Measurements from ENCODE around the gene NCKAP5L.

The NCKAP5L gene

DNA sequence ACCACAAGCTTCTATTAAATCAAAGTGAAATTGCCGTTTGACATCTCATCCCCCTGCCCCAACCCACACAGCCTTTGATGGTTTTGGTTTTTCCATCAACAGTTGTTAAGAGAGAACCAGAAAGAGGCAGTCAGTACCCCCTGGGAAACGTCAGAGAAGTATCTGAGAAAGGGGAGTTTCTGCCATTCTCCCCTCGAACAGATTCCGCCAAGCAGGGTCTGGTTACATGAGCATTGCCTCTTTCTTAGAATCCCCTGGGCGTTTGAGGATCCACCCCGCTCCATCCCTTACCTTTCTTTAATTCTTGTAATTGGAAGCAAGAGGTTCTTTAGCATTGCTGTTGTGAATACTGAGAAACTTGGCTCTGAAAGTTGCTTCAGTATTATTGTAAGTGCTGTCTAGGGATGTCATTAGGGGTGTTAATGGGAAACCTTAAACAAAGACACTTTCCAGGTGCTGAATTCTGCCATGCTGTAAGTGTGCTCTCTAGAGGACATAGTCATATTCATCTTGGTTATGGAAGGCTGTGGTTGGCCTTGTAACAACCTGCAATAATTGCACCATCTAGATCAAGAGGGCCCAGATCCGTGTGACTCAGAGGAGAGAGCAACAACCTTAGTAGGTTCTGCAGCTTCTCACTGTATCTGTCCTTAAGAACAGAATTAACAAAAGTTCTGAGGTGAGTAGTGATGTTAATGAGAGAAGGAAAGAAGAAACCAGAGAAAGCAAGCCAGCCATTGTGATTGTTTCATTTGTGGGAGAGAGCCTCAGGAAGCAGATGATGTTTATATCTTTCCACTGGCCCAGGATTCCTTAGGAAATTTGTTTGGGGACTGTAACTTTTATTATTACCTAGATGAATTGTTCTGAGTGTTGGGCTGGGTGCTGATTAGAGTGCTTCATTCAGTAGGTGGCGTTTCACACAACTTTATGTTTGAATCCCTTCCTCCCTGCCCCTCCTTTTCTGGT, 77.9 kb downstream of the NCKAP5L start:
- Histone ChIP-seq H3K4me3 (no peak overlapping the region), H3K4me1 (peaks cover 12% of the 10 kb centered on the region), H3K27me3 (ENCODE audit: low read depth) (no peaks in the 10 kb centered on the region), H3K36me3 (replicated peaks) (peaks cover 37% of the 10 kb centered on the region), H3K9me3 (no peaks in the 10 kb centered on the region)
- DNase-seq (ENCODE audit: low spot score in 2 of 2): no peak
- in situ Hi-C loops (cut with MboI; ENCODE audit: low sequenced_read_pairs): no loop called here

DNA sequence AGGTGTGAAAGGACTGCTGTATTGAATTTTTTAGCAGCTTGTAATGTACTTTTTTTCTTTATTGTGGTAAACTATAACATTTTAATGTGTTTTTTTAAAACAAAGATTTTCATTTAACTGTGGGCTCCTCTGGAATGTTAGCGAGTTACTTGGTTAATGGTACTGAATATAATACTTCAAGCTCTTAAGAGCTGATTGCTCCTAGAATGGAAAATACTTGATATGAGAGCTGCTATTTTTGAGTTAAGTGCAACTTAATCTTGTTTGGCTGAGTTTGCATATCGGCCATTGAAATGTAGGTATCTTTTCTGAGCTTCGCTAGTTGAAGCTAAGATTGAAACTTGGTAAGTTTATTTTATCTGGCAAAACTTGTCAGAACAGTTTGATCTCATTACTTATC, 79.4 kb downstream of the NCKAP5L start:
- no peaks in the 10 kb centered on the region for H3K9me3 ChIP-seq
- no peak overlapping the region for H3K4me3 ChIP-seq
- peaks cover 13% of the 10 kb centered on the region for H3K4me1 ChIP-seq
- peaks cover 24% of the 10 kb centered on the region for H3K36me3 ChIP-seq (replicated peaks)
- no peak for DNase-seq (ENCODE audit: low spot score in 2 of 2)
- in situ Hi-C loops (cut with MboI; ENCODE audit: low sequenced_read_pairs): no loop called here
- no peaks in the 10 kb centered on the region for H3K27me3 ChIP-seq (ENCODE audit: low read depth)

DNA sequence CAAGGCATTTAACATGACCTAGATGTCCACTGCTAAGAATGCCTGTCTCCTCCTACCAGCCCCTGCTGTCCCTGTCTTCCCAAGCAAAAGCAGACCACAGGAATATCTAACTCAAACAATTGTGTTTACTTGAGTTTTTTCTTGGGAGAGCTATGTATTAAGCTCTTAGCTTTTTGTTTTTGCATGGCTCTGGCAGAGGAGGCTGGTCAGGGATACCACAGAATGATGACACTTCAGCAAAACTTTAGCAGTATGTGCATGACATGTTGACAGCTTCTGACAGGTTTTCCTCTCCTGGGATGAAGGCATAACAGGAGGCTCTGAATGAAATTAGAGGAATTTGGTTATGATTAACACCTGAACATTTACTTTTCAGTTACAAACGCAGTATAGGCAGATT, 79.9 kb downstream of the NCKAP5L start:
- Histone ChIP-seq H3K9me3 (no peaks in the 10 kb centered on the region), H3K4me3 (no peak overlapping the region), H3K27me3 (ENCODE audit: low read depth) (no peaks in the 10 kb centered on the region), H3K4me1 (peaks cover 15% of the 10 kb centered on the region), H3K36me3 (replicated peaks) (peaks cover 19% of the 10 kb centered on the region)
- no peak for DNase-seq (ENCODE audit: low spot score in 2 of 2)
- in situ Hi-C loops (cut with MboI; ENCODE audit: low sequenced_read_pairs): no loop called here

DNA sequence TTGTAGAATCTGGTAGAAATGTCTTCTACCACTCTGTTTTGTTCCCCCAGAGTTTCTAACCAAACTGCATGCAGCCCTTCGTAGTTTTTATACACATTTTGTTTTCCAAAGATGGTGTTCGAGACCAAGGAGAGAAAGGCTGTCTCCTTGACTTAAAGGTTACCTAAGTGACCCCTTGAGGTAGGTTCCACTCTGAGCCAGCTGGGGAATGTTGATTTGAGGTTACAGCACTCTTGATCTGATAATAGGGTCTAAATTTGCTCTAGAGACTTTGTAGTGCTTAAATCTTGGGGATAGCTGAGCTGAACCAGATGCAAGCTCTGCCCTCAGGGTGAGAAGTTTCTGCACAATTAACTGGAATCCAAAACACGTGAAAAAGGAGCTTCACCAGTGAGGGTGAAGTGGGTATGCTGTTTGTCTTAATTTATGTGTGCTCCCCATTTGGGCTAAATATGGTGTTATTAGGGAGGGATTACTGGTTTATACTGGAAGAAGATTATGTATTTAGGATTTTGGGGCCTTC, 83.8 kb downstream of the NCKAP5L start:
- Histone ChIP-seq H3K9me3 (no peaks in the 10 kb centered on the region), H3K4me1 (peaks cover 6% of the 10 kb centered on the region), H3K36me3 (replicated peaks) (peaks cover 3% of the 10 kb centered on the region; the same call in 1 of the 2 replicates), H3K27me3 (ENCODE audit: low read depth) (no peaks in the 10 kb centered on the region), H3K4me3 (no peak overlapping the region)
- in situ Hi-C loops (cut with MboI; ENCODE audit: low sequenced_read_pairs): no loop called here
- no peak for DNase-seq (ENCODE audit: low spot score in 2 of 2)

DNA sequence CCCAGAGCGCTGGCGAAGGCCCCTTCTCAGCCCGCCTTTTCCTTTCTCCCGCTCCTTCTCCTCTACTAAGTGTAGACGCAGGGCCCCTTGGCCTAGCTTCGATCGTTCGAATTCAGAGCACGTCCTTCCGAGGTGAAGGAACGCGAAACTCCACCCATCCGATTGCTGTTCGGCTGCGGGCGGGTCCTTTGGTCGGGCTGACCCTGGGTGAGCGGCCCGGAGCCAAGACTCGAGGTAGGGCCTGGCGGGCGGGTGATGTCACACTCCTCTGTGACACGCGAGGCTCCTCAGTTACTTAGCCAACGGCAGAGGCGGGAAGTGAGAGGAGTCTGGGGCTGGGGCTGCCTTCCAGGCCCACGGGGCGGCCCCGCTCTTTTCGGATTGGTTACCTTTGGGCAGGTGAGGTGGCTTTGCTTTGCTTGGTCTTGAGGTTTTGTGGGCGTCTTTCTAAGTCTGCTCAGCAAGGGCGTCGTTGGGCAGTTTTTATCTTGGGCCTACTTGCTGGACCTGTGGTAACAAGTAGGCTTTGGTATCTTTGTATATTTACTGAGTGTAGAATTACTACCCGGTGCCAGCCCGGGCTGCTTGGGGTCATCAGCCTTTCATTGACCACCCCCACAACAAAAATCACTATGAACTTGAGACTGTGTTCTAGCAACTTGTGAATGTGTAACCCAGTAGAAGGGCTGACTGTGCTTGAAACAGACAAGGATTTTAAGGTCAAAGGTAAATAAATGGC, 86.2 kb downstream of the NCKAP5L start:
- peak; percentile 69 to 85 for DNase-seq (ENCODE audit: low spot score in 2 of 2)
- Histone ChIP-seq H3K27me3 (ENCODE audit: low read depth) (no peaks in the 10 kb centered on the region), H3K36me3 (replicated peaks) (peaks cover 3% of the 10 kb centered on the region; the same call in 1 of the 2 replicates), H3K4me1 (peaks cover 6% of the 10 kb centered on the region), H3K4me3 (peak overlapping the region; percentile 96), H3K9me3 (no peaks in the 10 kb centered on the region)
- in situ Hi-C loops (cut with MboI; ENCODE audit: low sequenced_read_pairs): no loop called here
